DOHH2 (cell line): ENCODE results near the gene TRAF1.

Experiments used
- EZH2phosphoT487 ChIP-seq: fragments of 200-600 bp; sonication (generic); IDR thresholded peaks from 2 replicates; pipeline ENCODE4 v1.6.1; 2017; ENCODE audit warnings: borderline replicate concordance, mild to moderate bottlenecking, antibody characterized with exemption, low read length, moderate library complexity, mixed read lengths
- TF ChIP-seq, protein P1 (sequence below): fragments of 200-600 bp; sonication (generic); IDR thresholded peaks from one replicate; pipeline ENCODE4 v1.5.1; 2014; ENCODE audit warnings: antibody characterized with exemption, mild to moderate bottlenecking, low read depth, low read length; ENCODE audit not compliant: poor library complexity, severe bottlenecking

DNA sequence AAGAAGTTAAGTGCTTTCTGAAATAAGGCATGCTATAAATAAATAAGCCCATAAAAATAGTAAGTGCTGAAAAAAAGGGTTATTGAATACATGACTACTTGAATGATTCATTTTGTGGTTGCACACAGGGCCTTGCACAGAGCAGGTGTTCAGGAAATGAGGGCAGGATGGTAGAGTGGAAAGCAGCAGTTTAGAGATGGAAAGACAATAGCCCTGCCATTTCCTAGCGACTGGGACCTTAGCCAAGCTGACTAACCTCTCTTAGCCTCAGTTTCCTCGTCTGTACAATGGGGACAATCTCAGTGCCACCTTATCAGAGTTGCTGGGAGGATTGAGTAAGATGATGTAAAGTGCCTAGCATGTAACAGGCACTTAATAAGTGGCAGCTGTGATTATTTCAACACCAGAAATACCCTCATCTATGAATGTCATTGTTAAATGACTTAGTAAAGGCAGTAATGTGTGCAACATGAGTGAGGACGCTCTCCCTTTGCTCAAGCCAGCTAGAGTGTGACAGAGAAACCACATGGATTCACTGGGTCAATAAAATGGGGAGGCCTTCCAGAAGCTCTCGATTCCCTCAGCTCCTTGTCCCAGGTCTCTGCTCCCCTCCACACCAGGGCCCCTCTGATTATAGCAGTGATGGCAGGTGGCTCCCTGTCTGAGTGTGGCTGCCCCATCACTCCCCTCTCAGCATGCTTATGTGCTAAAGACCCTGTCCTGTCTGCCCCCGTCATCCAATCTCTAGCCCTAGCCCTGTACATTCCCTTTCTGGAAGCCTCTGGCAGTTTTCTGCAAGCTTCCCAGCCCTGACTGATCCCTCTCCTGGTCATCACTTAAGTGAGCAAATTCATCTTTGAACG lies 33.6 kb downstream of the TRAF1 start:
- TF ChIP-seq, protein P1, sequence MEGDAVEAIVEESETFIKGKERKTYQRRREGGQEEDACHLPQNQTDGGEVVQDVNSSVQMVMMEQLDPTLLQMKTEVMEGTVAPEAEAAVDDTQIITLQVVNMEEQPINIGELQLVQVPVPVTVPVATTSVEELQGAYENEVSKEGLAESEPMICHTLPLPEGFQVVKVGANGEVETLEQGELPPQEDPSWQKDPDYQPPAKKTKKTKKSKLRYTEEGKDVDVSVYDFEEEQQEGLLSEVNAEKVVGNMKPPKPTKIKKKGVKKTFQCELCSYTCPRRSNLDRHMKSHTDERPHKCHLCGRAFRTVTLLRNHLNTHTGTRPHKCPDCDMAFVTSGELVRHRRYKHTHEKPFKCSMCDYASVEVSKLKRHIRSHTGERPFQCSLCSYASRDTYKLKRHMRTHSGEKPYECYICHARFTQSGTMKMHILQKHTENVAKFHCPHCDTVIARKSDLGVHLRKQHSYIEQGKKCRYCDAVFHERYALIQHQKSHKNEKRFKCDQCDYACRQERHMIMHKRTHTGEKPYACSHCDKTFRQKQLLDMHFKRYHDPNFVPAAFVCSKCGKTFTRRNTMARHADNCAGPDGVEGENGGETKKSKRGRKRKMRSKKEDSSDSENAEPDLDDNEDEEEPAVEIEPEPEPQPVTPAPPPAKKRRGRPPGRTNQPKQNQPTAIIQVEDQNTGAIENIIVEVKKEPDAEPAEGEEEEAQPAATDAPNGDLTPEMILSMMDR: no peak
- TF ChIP-seq EZH2phosphoT487: no peak
